Activated CD8-positive, alpha-beta memory T cell treated with anti-CD3 and anti-CD28 coated beads for 24 hours (primary cell): ENCODE data around the gene ZNF77.
"Not testable (repeated sequence)": the region's sequence is repeated elsewhere in the genome, so short reads cannot be mapped to it uniquely, and the experiment has no call there.

Experiments
- DNase-seq: peaks from one replicate; pipeline ENCODE4 v3.0.0-alpha.2; 2020

Gene ZNF77

DNA sequence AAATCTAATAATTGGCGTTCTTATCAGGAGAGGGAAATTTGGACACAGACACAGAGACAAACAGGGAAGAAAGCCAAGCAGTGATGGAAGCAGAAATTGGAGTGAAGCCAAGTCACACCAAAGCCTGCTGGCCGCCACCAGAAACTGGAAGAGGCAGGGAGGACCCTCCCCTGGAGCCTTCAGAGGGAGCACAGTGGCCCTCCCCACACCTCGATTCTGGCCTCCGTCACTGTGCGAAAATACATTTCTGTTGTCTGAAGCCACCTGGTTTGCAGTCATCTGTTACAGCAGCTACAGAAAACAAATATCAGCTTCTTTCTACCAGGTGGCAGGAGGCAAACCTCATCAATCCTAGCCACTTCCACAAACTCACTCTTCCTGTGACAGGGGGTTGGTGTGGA, 24.3 kb upstream of the ZNF77 start:
- no peak for DNase-seq

DNA sequence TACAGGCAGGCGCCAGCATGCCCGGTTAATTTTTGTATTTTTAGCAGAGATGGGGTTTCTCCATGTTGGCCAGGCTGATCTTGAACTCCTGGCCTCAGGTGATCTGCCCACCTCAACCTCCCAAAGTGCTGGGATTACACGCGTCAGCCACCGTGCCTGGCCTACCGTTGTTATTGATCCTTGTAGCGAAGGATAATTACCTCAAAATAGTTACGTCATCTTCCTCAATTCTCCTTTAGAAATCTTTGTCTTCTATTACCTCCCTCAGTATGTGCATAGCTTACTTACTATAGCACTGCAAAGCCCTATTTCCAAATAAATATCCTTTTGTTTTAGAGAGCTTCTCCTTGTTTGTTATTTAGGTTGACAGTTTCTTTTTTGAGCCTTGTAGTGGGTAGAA, 23.2 kb upstream of the ZNF77 start:
- no peak for DNase-seq

DNA sequence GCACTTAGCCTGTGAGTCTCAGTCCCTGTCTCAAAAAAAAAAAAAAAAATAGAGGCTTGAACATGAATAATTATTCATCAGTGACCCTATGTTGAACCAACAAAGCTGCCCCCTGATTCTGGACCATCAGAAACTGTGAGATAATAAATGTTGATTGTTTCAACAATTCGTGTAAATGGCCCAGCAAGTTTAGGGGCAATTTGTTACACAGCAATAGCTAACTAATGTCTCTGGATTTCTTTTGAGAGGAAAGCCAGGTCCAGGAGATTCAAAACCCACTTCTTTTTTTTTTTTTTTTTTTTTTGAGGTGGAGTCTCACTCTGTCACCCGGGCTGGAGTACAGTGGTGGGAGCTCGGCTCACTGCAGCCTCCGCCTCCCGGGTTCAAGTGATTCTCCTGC, 20.1 kb upstream of the ZNF77 start:
- DNase-seq = no peak

DNA sequence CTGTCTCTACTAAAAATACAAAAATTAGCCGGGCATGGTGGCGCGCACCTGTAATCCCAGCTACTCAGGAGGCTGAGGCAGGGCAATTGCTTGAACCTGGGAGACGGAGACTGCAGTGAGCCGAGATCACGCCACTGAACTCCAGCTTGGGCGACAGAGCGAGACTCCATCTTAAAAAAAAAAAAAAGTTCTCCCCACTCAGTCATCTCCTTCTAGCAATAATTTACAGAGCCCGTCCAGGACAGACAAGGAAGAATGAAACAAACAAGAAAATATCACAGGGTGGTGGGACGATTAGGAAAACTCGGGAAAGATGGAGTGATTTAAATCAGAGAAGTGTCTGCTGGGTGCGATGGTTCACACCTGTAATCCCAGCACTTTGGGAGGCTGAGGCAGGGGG, 18.9 kb upstream of the ZNF77 start:
- not testable (repeated sequence) for DNase-seq

DNA sequence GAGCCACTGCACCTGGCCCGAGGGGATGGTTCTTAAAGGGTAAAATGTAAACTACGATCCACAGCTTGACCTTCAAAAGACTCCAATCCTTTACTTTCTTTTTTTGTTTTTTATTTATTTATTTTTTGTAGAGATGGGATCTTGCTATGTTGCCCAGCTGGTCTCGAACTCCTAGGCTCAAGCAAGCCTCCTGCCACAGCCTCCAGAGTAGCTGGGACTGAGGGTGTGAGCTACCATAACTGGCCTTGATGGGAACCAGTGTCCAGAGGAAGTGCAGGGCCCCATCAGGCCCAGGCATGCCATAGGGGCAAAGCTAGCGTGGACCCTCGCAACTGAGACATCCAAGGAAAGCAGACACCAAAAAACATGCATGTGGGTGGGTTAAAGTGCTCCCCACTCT, 18.4 kb upstream of the ZNF77 start:
- no peak for DNase-seq

DNA sequence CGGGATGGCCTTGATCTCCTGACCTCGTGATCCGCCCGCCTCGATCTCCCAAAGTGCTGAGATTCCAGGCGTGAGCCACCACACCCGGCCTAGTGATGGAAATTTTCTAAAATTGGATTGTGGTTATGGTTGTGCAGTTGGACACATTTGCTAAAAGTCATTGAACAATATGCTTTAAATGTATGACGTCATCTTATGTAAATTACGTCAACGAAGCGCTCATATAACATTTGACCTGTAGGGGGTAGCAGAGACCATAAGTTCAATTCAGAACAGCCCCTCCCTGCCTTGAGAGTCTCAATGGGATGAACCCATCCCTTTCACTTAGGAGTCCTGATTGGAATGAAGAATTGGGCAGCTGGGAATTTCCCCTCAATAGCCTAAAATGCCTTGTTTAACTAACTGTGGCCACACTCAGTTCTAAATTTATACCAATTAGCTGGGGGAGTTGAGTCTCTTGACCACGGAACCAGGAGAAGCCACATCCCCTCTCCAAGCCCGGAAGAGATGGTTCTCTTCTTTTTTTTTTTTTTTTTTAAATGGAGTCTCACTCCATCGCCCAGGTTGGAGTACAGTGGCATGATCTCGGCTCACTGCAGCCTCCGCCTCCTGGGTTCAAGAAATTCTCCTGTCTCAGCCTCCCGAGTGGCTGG, 17.4 kb upstream of the ZNF77 start:
- peak; percentile 66 for DNase-seq

DNA sequence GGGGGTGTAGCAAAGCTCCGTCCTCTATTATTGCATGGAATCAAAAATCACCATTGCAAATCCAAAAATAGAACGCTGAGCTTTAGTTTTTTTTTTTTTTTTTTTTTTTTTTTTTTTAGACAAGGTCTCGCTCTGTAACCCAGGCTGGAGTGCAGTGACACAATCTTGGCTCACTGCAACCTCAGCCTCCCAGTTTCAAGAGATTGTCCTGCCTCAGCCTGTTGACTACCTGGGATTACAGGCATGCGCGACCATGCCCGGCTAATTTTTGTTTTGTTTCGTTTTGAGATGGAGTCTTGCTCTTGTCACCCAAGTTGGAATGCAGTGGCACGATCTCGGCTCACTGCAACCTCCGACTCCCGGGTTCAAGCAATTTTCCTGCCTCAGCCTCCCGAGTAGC, 15.3 kb upstream of the ZNF77 start:
- no peak for DNase-seq

DNA sequence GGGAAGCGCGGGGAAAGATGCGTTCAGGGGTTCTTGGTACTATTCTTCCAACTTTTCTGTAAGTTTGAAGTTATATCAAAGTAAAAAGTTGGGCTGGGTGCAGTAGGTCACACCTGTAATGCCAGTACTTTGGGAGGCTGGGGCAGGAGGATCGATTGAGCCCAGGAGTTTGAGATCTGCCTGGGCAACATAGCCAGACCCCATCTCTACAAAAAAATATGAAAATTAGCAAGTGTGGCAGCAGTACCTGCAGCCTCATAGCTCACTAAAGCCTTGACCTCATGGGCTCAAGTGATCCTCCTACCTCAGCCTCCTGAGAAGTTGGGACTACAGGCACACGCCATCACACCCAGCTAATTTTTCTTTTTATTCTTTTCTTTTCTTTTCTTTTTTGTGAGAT, 12.4 kb upstream of the ZNF77 start:
- DNase-seq = no peak

DNA sequence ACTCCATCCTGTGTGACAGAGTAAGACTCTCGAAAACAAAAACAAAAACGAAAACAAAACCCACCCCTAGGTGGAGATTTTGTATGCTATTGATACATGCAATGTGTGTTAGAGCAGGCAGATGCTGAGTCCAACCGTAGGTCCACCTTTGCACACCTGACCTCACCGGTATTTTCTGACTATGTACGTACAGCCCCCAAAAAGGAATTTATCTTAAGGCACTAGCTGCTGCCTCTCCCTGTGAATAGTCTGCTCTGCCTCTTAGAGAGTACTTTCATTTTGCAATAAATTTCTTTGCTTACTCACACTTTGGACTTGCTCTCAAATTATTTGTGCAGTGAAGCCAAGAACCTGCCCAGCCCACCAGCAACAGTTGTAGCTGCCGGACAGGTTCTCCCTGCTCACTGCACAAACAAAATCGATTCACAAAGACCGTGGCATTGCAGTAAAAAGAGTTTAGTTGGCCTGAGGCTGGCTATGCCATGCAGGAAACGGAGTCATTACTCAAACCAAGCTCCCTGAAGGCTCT, 8.2 kb upstream of the ZNF77 start:
- no peak for DNase-seq

DNA sequence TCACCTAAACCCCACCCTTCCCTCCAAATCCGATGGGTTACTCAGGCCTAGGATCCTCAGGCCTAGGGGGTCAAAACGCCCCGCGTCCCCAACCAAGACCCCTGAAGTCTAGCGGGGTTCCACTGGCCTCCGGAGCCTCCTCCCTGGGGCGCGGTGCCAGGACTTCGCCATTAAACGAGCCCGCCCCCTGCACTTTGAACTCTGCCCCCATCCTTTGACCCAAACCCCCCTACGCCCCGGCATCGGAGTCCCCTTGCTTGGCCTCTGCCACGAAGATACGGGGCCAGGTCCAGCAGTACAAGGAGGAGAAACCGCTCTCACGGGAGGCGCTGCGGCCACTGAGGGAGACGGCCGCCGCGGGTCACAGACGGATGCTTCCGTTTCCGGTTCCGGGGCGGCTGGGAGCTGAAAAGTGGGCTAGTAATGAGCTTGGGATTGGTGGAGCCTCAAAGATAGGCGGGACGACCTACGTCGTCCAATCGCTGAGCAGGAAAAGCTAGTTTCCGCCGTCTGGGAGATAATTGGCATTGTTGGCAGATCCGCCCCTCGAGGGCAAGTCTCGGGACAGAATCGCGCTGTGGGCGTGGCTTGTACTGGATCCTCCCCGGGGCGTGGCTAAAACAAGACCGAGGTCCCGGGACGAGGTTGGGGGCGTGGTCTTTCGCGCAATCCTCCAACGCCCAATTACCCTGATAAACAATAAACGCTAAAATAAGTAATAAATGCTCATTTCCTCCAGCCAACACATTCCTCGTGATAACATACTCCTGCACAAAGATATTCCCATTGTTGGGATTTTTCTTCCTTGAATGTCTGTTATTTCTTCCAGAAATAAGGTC, 5.7 kb upstream of the ZNF77 start:
- peak; percentile 100 for DNase-seq

DNA sequence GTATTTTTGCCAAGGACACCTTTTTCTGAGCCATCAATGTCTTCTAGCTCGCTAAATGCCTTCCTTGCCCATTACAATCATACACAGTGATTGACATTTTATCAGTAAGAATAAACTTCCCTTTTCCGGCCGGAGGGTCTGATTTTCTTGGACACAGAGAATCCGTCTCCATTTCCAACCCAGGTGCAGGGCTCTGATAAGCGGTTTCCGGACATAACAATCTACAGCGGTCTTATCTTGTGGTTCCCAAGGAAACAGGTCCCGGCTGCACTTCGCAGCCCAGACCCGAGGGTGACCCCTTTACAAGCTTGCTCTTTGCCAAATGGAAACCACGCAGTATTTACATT, 5.1 kb upstream of the ZNF77 start:
- DNase-seq = no peak

DNA sequence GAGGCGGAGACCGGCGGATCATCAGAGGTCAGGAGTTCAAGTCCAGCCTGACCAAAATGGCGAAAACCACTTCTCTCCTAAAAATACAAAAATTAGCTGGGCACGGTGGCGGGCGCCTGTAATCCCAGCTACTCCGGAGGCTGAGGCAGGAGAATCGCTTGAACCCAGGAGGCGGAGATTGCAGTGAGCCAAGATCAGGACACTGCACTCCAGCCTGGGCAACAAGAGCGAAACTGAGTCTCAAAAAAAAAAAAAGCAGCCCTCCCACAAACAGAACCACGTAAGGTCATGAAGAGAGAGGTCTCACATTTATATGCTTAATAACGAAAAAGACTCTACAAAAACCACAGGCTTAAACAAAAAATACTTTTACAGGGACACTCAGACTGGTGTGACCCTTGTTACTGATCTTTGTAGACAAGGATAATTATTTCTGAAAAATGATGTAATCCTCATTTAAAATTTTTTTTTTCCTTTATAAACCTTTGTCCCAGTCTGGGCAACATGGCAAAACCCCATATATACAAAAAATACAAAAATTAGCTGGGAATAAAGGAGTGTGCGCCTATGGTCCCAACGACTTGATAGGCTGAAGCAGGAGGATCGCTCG, 909 bp upstream of the ZNF77 start:
- DNase-seq = no peak

DNA sequence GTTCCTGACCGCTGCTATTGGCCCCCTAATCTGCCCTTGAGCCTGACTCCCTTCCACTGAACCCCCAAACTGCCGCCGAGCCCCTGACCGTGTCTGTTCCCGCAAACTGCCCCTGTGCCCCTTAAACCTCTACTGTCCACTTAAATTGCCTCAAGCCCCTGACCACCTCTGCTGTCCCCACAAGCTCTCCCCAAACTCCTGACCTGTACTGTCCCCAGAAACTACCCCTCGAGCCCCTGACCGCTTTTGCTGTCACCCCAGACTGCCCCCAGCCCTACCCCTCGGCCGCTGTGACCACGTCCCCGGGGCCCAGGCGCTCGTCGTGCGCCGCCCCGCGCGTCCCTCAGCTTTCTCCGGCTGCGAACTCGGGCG, 382 bp downstream of the ZNF77 start:
- DNase-seq = no peak

DNA sequence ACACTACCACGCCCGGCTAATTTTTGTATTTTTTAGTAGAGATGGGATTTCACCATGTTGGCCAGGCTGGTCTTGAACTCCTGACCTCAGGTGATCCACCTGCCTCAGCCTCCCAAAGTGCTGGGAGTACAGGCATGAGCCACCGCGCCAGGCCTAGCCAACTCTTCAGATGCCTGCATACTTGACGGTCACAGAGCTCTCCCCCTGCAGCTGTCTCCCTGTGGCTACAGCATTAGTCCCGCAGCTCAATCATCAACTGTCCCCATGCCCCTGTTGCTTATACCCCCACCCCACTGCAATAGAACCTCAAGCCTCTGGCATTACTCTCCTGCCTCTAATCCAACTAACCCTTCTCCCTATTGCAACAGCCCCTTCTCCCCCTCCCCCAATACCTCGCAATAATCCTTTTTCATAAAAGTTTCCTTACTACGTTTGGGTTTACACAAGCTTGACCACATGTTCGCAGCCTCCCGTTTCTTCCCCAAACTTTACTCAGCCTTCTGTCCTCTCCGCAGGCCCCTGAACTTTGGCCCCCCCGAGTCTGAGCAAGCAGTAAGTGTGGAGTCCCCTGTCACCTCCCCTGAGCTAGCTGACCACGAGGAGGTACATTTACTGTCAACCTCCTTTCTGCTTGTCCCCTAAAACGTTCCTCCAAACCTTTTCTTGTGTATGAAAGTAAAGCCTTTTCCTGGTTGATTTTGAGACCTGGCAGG, 1.7 kb downstream of the ZNF77 start:
- no peak for DNase-seq

DNA sequence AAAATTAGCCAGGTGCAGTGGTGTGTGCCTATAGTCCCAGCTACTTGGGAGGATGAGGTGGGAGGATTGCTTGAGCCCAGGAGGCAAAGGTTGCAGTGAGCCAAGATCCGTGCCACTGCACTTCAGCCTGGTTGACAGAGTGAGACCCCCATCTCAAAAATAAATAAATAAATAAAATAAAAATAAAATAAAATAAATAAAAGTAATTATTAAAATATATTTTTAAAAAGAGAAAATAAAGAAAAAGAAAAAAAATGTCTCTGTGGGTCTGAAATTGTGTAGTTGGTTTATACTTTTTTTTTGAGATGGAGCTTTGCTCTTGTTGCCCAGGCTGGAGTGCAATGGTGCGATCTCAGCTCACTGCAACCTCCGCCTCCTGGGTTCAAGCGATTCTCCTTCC, 8.9 kb downstream of the ZNF77 start:
- not testable (repeated sequence) for DNase-seq

DNA sequence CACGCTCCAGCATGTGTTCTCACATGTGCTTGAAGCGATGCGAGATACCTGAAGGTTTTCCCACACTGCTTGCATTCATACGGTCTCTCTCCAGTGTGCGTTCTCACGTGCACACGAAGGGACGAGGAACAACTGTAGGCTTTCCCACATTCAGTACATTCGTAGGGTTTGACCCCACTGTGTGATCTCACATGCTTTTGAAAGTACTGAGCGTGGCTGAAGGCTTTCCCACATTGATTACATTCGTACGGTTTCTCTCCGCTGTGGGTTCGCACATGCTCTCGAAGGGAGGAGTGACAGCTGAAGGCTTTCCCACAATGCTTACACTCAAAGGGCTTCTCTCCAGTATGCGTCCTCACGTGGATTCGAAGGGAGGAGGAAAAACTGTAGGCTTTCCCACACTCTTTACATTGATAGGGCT, 11.3 kb downstream of the ZNF77 start:
- DNase-seq = no peak

DNA sequence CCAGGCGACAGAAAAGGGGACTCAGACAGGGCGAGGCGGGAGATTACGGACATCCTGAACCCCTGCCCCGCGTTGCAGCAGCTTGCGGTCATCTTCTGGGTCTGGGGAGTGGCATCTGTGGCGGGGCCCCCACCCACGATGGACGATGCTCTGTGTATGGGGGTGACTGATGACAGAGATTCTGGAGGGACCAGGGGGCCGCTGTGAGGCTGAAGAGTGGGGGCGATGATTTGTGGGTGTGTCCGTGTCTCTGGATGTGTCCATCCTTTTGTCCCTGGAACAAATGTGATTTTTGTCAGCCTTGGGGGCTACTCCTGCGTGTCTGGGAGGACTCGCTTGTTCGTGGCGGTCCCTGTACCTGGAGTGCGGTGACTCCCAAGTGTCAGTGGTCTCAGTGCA, 17.7 kb downstream of the ZNF77 start:
- DNase-seq = no peak

DNA sequence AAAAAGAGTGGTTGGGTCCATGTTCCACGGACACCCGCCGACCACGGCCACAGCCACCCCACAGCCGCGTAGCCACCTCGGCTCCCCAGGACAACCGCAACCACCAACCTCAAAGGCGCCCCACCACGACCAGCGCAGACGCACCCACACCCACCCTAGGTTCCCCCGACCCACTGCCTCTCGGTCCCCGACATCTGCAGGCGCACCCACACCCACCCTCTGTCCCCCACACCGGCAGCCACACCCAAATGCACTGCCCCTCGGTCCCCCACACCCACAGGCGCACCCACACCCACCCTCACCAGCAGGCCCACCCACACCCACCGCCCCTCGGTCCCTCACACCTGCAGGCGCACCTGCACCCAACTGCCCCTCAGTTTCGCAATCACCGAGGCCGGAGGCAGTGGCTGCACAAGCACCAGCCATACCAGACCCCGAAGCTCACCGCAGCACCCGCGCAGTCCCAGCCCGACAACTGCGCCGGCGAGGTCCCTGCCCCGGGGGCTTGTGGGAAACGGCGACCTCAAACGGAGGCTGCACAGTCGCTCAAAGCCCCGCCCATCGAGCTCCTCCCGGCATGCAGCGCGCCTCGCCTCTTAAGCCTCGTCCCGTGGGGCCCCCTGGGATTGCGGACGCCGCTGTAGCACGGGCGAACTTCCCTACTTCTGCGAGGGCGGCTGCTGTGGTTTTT, 18.3 kb downstream of the ZNF77 start:
- no peak for DNase-seq

DNA sequence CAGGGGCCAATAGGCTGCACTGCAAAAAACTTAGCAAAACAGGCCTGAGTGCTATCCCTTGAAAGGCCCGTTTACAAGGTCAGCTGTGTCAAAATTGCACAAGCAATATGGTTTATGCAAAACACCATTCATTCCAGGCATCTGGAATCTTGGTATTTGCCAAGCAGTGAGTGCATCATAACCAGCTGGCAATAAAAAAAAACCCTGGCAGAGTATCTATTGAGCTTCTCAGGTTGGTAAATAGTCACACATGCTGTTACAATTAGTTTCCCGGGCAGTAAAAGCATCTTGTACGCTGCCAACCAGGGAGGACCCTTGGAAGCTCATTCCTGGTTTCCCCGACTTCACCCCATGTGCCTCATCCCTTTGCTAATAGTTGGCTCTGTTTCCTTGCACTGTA, 21.3 kb downstream of the ZNF77 start:
- no peak for DNase-seq

DNA sequence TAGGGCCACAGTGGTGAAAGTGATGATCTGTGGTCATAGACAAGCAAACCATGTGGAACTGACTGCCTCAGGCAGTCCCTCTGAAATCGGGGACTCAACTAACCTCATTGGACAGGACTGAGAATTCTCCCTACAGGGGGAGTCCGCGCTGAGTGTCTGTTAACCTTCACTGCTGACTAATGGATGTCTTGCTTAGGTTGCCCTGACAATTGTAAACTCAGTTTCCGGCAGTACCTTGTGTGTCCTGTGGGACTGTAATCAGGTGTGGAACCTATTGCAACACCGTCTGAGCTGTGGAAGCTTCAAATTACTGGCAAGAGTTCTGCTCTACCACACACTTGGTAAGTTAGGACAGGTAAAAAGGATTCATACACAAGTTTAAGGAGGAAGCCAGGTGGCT, 21.8 kb downstream of the ZNF77 start:
- DNase-seq = no peak

DNA sequence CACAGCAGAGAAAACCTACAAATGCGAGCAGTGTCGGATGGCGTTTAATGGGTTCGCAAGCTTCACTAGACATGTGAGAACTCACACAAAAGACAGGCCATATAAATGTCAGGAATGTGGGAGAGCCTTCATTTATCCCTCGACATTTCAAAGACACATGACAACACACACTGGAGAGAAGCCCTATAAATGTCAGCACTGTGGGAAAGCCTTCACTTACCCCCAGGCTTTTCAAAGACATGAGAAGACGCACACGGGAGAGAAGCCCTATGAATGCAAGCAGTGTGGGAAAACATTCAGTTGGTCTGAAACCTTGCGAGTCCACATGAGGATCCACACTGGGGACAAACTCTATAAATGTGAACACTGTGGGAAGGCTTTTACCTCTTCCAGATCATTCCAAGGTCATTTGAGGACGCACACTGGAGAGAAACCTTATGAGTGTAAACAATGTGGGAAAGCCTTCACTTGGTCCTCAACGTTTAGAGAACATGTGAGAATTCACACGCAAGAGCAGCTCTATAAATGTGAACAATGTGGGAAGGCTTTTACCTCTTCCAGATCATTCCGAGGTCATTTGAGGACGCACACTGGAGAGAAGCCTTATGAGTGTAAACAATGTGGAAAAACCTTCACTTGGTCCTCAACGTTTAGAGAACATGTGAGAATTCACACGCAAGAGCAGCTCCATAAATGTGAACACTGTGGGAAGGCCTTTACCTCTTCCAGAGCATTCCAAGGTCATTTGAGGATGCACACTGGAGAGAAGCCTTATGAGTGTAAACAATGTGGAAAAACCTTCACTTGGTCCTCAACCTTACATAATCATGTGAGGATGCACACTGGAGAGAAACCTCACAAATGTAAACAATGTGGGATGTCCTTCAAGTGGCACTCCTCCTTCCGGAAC, 27.2 kb downstream of the ZNF77 start:
- DNase-seq = no peak

DNA sequence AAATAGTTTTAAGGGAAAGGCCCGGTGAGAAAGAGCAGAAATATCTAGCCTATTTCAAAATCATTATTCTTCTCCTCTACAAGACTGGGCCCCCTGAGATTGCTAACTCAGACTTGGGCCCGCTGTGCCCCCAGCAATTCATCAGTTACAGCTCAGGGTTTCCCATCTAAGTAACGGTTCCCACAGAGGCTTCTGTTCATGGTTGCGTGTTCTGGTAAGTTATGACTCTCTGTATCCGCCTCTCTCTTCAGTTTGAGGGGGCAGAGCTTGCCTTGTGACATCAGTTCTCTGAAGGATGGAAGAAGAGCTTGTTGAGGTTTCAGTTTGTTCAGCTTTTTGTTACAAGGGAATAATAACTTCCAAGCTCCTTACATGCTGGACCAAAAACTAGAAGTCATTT, 32.5 kb downstream of the ZNF77 start:
- no peak for DNase-seq
